GM21515 (cell line): Measurements from ENCODE around the gene NPY.
"Not testable (repeated sequence)": the region's sequence is repeated elsewhere in the genome, so short reads cannot be mapped to it uniquely, and the experiment has no call there.

ENCODE experiments used
- ATAC-seq: cut with Tn5 transposase; IDR thresholded peaks from one replicate; pipeline ENCODE4 v1.9.1; 2021; ENCODE audit not compliant: unreplicated experiment

NPY gene

GRCh38 chr7:24283897-24284698, at the start of gene NPY:
TSS of gene NPY (plus strand) at chr7:24284190. CDS start at chr7:24285241, 1,051 bp downstream.
- ATAC-seq = no peak

- ATAC-seq = no peak
These were observed 44.7 kb upstream of the NPY start for GRCh38 chr7:24239260-24239659.

GRCh38 chr7:24241206-24241605, 42.8 kb upstream of the NPY start:
- ATAC-seq = no peak

- no peak for ATAC-seq
These were observed 39.4 kb upstream of the NPY start for GRCh38 chr7:24244554-24244953.

- ATAC-seq = peak; percentile 76
These were observed 38.6 kb upstream of the NPY start for GRCh38 chr7:24245362-24245761.

- ATAC-seq = no peak
These were observed 34.7 kb upstream of the NPY start for GRCh38 chr7:24249266-24249665.

- ATAC-seq = no peak
These were observed 32.4 kb upstream of the NPY start for GRCh38 chr7:24251568-24251967.

- ATAC-seq = no peak
These were observed 28.9 kb upstream of the NPY start for GRCh38 chr7:24255139-24255538.

- ATAC-seq = not testable (repeated sequence)
These were observed 25.7 kb upstream of the NPY start for GRCh38 chr7:24258324-24258723.

GRCh38 chr7:24271938-24272337, 12.1 kb upstream of the NPY start:
- no peak for ATAC-seq

- ATAC-seq = no peak
These were observed 4.5 kb upstream of the NPY start for GRCh38 chr7:24279512-24279911.

GRCh38 chr7:24283554-24283896, 465 bp upstream of the NPY start:
- ATAC-seq = no peak

- no peak for ATAC-seq
These were observed 913 bp downstream of the NPY start for GRCh38 chr7:24284699-24285506.

GRCh38 chr7:24290004-24290641, 6.1 kb downstream of the NPY start:
- ATAC-seq = peak; percentile 97

GRCh38 chr7:24291271-24291670, 7.3 kb downstream of the NPY start:
- ATAC-seq = no peak

- no peak for ATAC-seq
These were observed 13.4 kb downstream of the NPY start for GRCh38 chr7:24297362-24297761.

- ATAC-seq = no peak
These were observed 14.7 kb downstream of the NPY start for GRCh38 chr7:24298696-24299095.

- no peak for ATAC-seq
These were observed 15.2 kb downstream of the NPY start for GRCh38 chr7:24299192-24299591.

- ATAC-seq = no peak
These were observed 17.7 kb downstream of the NPY start for GRCh38 chr7:24301703-24302102.

- no peak for ATAC-seq
These were observed 20.6 kb downstream of the NPY start for GRCh38 chr7:24304494-24305095.

- ATAC-seq = no peak
These were observed 23.3 kb downstream of the NPY start for GRCh38 chr7:24307326-24307725.
